Left renal cortex interstitium (tissue), 4 donors: Measurements from ENCODE around the gene CUL1. TPM values are rescaled to one million over a fixed set of nuclear protein-coding genes. Genes with fewer than 3 reads are reported as not detected.

Experiments
- DNase-seq, 4 donors: peaks; one replicate each; pipeline ENCODE4 v3.0.0-alpha.2; 2013; ENCODE audit warnings: low read depth in 4 of 4, low spot score in 2 of 4, missing footprints in 1 of 4
- polyA plus RNA-seq, 4 donors: library from polyadenylated mRNA; unstranded; fragments of 120-200 nt; gene quantifications; one replicate each; pipeline ENCODE4 v1.2.1, GENCODE V29; 2013; ENCODE audit not compliant: insufficient read length in 4 of 4

The CUL1 gene
- polyA plus RNA-seq, 4 donors: 57.7 to 60.2 (median 59.0) TPM

- no peak for DNase-seq
Observed at GRCh38 chr7:148715027-148715426, 16.3 kb downstream of the CUL1 start.

GRCh38 chr7:148717266-148717793 is 18.6 kb downstream of the CUL1 start:
- no peak for DNase-seq

- DNase-seq: no peak
Observed at GRCh38 chr7:148718431-148718830, 19.7 kb downstream of the CUL1 start.

- no peak for DNase-seq
Observed at GRCh38 chr7:148719753-148720152, 21.1 kb downstream of the CUL1 start.

- no peak for DNase-seq
Observed at GRCh38 chr7:148720472-148720871, 21.8 kb downstream of the CUL1 start.

- DNase-seq: no peak
Observed at GRCh38 chr7:148721390-148721789, 22.7 kb downstream of the CUL1 start.

GRCh38 chr7:148722340-148723165 is 23.9 kb downstream of the CUL1 start:
- no peak for DNase-seq

- no peak for DNase-seq
Observed at GRCh38 chr7:148723166-148723559, 24.5 kb downstream of the CUL1 start.

- DNase-seq: no peak
Observed at GRCh38 chr7:148723846-148724245, 25.1 kb downstream of the CUL1 start.

GRCh38 chr7:148726385-148726784 is 27.7 kb downstream of the CUL1 start:
- DNase-seq: no peak

- DNase-seq: no peak
Observed at GRCh38 chr7:148727501-148728278, 29.0 kb downstream of the CUL1 start.

GRCh38 chr7:148729984-148730733 is 31.5 kb downstream of the CUL1 start:
- DNase-seq: no peak

- DNase-seq: no peak
Observed at GRCh38 chr7:148732862-148733261, 34.2 kb downstream of the CUL1 start.

- no peak for DNase-seq
Observed at GRCh38 chr7:148733496-148733895, 34.8 kb downstream of the CUL1 start.

- DNase-seq: no peak
Observed at GRCh38 chr7:148735141-148735540, 36.4 kb downstream of the CUL1 start.

GRCh38 chr7:148735967-148736366 is 37.3 kb downstream of the CUL1 start:
- DNase-seq: no peak

- DNase-seq: no peak
Observed at GRCh38 chr7:148738737-148739535, 40.2 kb downstream of the CUL1 start.

GRCh38 chr7:148746135-148746534 is 47.4 kb downstream of the CUL1 start:
- DNase-seq: no peak

- peak in 2 of 4 donors; percentile 1 to 15 for DNase-seq
Observed at GRCh38 chr7:148747274-148747673, 48.6 kb downstream of the CUL1 start.
